Measurements from ENCODE around the gene GDPD4.

GRCh38 chr11:77294040-77294439, 7.4 kb downstream of the GDPD4 start:
- no peak for TF ChIP-seq EZH2 (IDR thresholded peaks at IDR 0.05; ENCODE audit: low read length, unreplicated experiment)
- TF ChIP-seq CTCF (conservative IDR thresholded peaks at IDR 0.05; ENCODE audit: low read depth, low read length) = no peak

Data from PC-3 (cell line).